Testis (tissue), 2 donors: Measurements from ENCODE around the gene BSG.

Experiments used
- CTCF ChIP-seq, 3 experiments: fragments of 450-650 bp in 2 of 3; fragments of 200-600 bp in 1 of 3; sonication (generic) in 1 of 3; IDR thresholded peaks; one replicate each; pipeline ENCODE4 v1.5.1; 2016 to 2019; ENCODE audit warnings: antibody characterized with exemption in 3 of 3, mild to moderate bottlenecking in 2 of 3, moderate library complexity in 1 of 3
- POLR2A ChIP-seq: fragments of 450-650 bp; IDR thresholded peaks from one replicate; pipeline ENCODE4 v1.6.1; 2017; ENCODE audit warnings: antibody characterized with exemption, mild to moderate bottlenecking, moderate library complexity

GRCh38 chr19:616062-616700 lies 43.8 kb downstream of the BSG start:
- no peak for TF ChIP-seq CTCF (IDR thresholded peaks at IDR 0.05)
- TF ChIP-seq POLR2A, result no peak
